Measurements from ENCODE around the gene DNAJC25.

- TF ChIP-seq POLR2A (IDR thresholded peaks at IDR 0.05; ENCODE audit: extremely low read depth, insufficient read length) (no peak), CTCF (IDR thresholded peaks at IDR 0.05; ENCODE audit: low read depth, low read length) (no peak), MYC (IDR thresholded peaks at IDR 0.05; ENCODE audit: low read depth, low read length) (no peak)
Observed at GRCh38 chr9:111657051-111657450, 25.9 kb downstream of the DNAJC25 start.
